ENCODE measurements around the gene SPG7. TPM values are rescaled to one million over a fixed set of nuclear protein-coding genes. Genes with fewer than 3 reads are reported as not detected.

Gene SPG7
- polyA plus RNA-seq, 1 donor from 2014 or later, result 216 TPM

GRCh38 chr16:89556750-89557689 is 48.8 kb downstream of the SPG7 start:
- Histone ChIP-seq H3K4me3 (ENCODE audit: low read length) (no peak overlapping the region), H3K27ac (ENCODE audit: low read length) (no peak overlapping the region), H3K9ac (ENCODE audit: low read length) (no peak overlapping the region), H3K9me3 (ENCODE audit: low read length) (no peaks in the 10 kb centered on the region), H3K9me2 (ENCODE audit: insufficient read depth, low read length) (no peaks in the 10 kb centered on the region), H3K27me3 (ENCODE audit: insufficient read depth, low read depth, low read length) (no peaks in the 10 kb centered on the region), H3K79me2 (replicated peaks; ENCODE audit: insufficient read depth, low read length) (peaks cover 5% of the 10 kb centered on the region), H4K20me1 (ENCODE audit: insufficient read depth) (no peaks in the 10 kb centered on the region), H3K4me2 (ENCODE audit: low read length) (no peak overlapping the region), H3K36me3 (ENCODE audit: insufficient read depth, low read length) (no peaks in the 10 kb centered on the region), H3F3A (ENCODE audit: insufficient read depth, low read length, poor library complexity, severe bottlenecking) (no peaks in the 10 kb centered on the region), H2AFZ (ENCODE audit: low read depth, low read length) (no peak overlapping the region)
- peak; percentile 71 for TF ChIP-seq SMC3 (conservative IDR thresholded peaks at IDR 0.05; ENCODE audit: poor library complexity)
- peak; percentile 49 for TF ChIP-seq RAD21 (conservative IDR thresholded peaks at IDR 0.05)
- TF ChIP-seq CTCF (IDR thresholded peaks at IDR 0.05; ENCODE audit: poor library complexity, severe bottlenecking), result peak; percentile 66
- TF ChIP-seq TAF1 (IDR thresholded peaks at IDR 0.05; ENCODE audit: low read depth), result no peak

- Histone ChIP-seq H3K9me2 (ENCODE audit: insufficient read depth, low read length) (no peaks in the 10 kb centered on the region), H3K4me3 (ENCODE audit: low read length) (no peak overlapping the region), H3K27ac (ENCODE audit: low read length) (no peak overlapping the region), H4K20me1 (ENCODE audit: insufficient read depth) (no peaks in the 10 kb centered on the region), H3K27me3 (ENCODE audit: insufficient read depth, low read depth, low read length) (no peaks in the 10 kb centered on the region), H3F3A (ENCODE audit: insufficient read depth, low read length, poor library complexity, severe bottlenecking) (no peaks in the 10 kb centered on the region), H3K4me2 (ENCODE audit: low read length) (no peak overlapping the region), H3K36me3 (ENCODE audit: insufficient read depth, low read length) (no peaks in the 10 kb centered on the region), H3K79me2 (replicated peaks; ENCODE audit: insufficient read depth, low read length) (peaks cover 6% of the 10 kb centered on the region), H2AFZ (ENCODE audit: low read depth, low read length) (no peak overlapping the region), H3K9me3 (ENCODE audit: low read length) (no peaks in the 10 kb centered on the region), H3K9ac (ENCODE audit: low read length) (no peak overlapping the region)
- TF ChIP-seq SMC3 (conservative IDR thresholded peaks at IDR 0.05; ENCODE audit: poor library complexity) (no peak), EP300 (conservative IDR thresholded peaks at IDR 0.05; ENCODE audit: poor library complexity, severe bottlenecking) (no peak), RAD21 (conservative IDR thresholded peaks at IDR 0.05) (no peak), MXI1 (conservative IDR thresholded peaks at IDR 0.05; ENCODE audit: poor library complexity, severe bottlenecking) (no peak), POLR2AphosphoS5 (IDR thresholded peaks at IDR 0.05) (no peak), CTCF (IDR thresholded peaks at IDR 0.05; ENCODE audit: poor library complexity, severe bottlenecking) (no peak)
Observed at GRCh38 chr16:89557690-89558490, 49.7 kb downstream of the SPG7 start.

Measured in neural cell (in vitro differentiated cells).